Heart left ventricle (tissue), 16 donors: ENCODE measurements around the gene MSI2. TPM values are rescaled to one million over a fixed set of nuclear protein-coding genes. Genes with fewer than 3 reads are reported as not detected.

Source experiments
- ATAC-seq, 4 donors: fragments of 200-7000 bp; cut with Tn5 transposase; one replicate each; pipeline ENCODE4 v1.9.1; 2020 to 2022; ENCODE audit warnings: moderate library complexity in 4 of 4, mild to moderate bottlenecking in 3 of 4, moderate number of reproducible peaks in 1 of 4
- DNase-seq, 5 donors: peaks; one replicate each; pipeline ENCODE4 v3.0.0-alpha.2; 2020
- H3K27ac ChIP-seq, 12 donors: fragments of 200-600 bp; sonication (generic) in 4 of 12; one replicate each; pipeline versions ENCODE4 v1.5.0 to v1.8.0; 2016 to 2022; ENCODE audit warnings: mild to moderate bottlenecking in 2 of 12
- H3K27me3 ChIP-seq, 9 donors: fragments of 200-600 bp; sonication (generic) in 2 of 9; one replicate each; pipeline versions ENCODE4 v1.5.1 to v1.8.0; 2016 to 2022; ENCODE audit warnings: mild to moderate bottlenecking in 3 of 9
- H3K36me3 ChIP-seq, 9 donors: fragments of 200-600 bp; sonication (generic) in 2 of 9; one replicate each; pipeline versions ENCODE4 v1.5.0 to v1.8.0; 2018 to 2022; ENCODE audit warnings: mild to moderate bottlenecking in 2 of 9
- H3K4me1 ChIP-seq, 12 donors: fragments of 200-600 bp; sonication (generic) in 4 of 12; one replicate each; pipeline versions ENCODE4 v1.5.0 to v1.8.0; 2016 to 2022; ENCODE audit warnings: mild to moderate bottlenecking in 3 of 12
- H3K4me3 ChIP-seq, 12 donors: fragments of 200-600 bp; sonication (generic) in 4 of 12; one replicate each; pipeline versions ENCODE4 v1.5.0 to v1.8.0; 2017 to 2022; ENCODE audit warnings: mild to moderate bottlenecking in 9 of 12, moderate library complexity in 4 of 12
- H3K9me3 ChIP-seq, 12 donors: fragments of 200-600 bp; sonication (generic) in 4 of 12; one replicate each; pipeline versions ENCODE4 v1.5.0 to v1.8.0; 2016 to 2022; ENCODE audit warnings: mild to moderate bottlenecking in 1 of 12
- CTCF ChIP-seq, 12 donors: fragments of 200-600 bp; sonication (generic) in 4 of 12; IDR thresholded peaks; one replicate each; pipeline versions ENCODE4 v1.5.0 to v1.8.0; 2018 to 2022; ENCODE audit warnings: antibody characterized with exemption in 12 of 12, mild to moderate bottlenecking in 5 of 12
- POLR2A ChIP-seq, 2 donors: fragments of 450-650 bp; IDR thresholded peaks; one replicate each; pipeline ENCODE4 v1.6.1; 2017; ENCODE audit warnings: antibody characterized with exemption in 2 of 2, mild to moderate bottlenecking in 2 of 2, moderate library complexity in 2 of 2
- whole genome bisulfite sequencing, 4 donors: extraction: QIAGEN DNeasy Blood & Tissue Kit in 2 of 4; methylation state at CpG; one replicate each; pipeline versions ENCODE4 v1.1.5 to v1.1.7; 2013 to 2018; 5-methylcytosine and 5-hydroxymethylcytosine counted together
- intact Hi-C, 10 donors: fragments of 100-400 bp; cut with DNase I; formaldehyde crosslinking; loops; one replicate each; pipeline versions ENCODE4 v1.11.1 to v1.14.2; 2022
- polyA plus RNA-seq, 2 donors: library from polyadenylated mRNA; stranded (reverse); fragments of 200-250 nt; gene quantifications; one replicate each; pipeline ENCODE4 v1.2.3, GENCODE V29; 2013
- total RNA-seq, 9 donors: library from RNA; depleted of rRNA in 2 of 9; stranded (reverse); fragments of >200 nt in 2 of 9; fragmentation: NEBNext Ultra II Directional in 3 of 9; extraction: Animal tissue kit (Norgen Biotek cat#: 25700) in 3 of 9; gene quantifications; one replicate each; pipeline versions ENCODE4 v1.1.0 to v1.2.4, GENCODE V29; 2016 to 2023
- donor health status: ischemic (EF 13 %, LVEDD 7.1; RV severe dilation, severe dysfunction).
- donor health status: healthy with polysubstance abuse.
- donor health status: DM: no; HTN: yes; CAD: no.
- donor health status: DM: no; HTN: no; CAD: no.
- donor health status: ischemic (EF 25% LVEDD 6.9; RV normal size, moderate dysfunction).
- donor health status: ischemic (EF 25% LVEDD 5.7; RV mildly dilated, moderate dysfunction).
- donor health status: healthy.
- donor health status: DM: yes; HTN: yes; CAD: no.
- donor health status: ischemic (EF 35%, LVEDD 5.7; RV mildly dilated, moderate dysfunction).
- donor health status: nonischemic (EF 11% LVEDD 7.7; RV severe dilation, severe dysfunction).
- donor health status: DM: yes; HTN: yes; CAD: no.
- donor health status: PGD.
- donor health status: ischemic (EF 29% LVEDD 5.4; RV normal size, mild dysfunction).
- donor health status: nonischemic (EF 23%, LVEDD 6.1; RV moderate dilation, normal function).

MSI2 gene
- total and polyA plus RNA-seq, 11 donors: 35.9 to 120 (median 104) TPM

GRCh38 chr17:57532966-57533365, 276.6 kb downstream of the MSI2 start:
- DNase-seq (no peak), ATAC-seq (no peak)
- no peak overlapping the region for H3K27ac ChIP-seq
- H3K4me1 ChIP-seq: peaks cover under 1 to 45% (median 21%) of the 10 kb centered on the region in 12 donors
- H3K4me3 ChIP-seq: no peak overlapping the region
- TF ChIP-seq POLR2A (IDR thresholded peaks at IDR 0.05): no peak
- no peak for TF ChIP-seq CTCF (IDR thresholded peaks at IDR 0.05)
- 73 to 97% (median 79%) methylated on average over 4 to 5 of the region's 5 CpGs for WGBS, 4 donors
- H3K9me3 ChIP-seq: no peaks in the 10 kb centered on the region
- intact Hi-C loops: no loop called here
- H3K27me3 ChIP-seq: no peaks in the 10 kb centered on the region
- peaks cover 0 to 7% (median 0%) of the 10 kb centered on the region in 9 donors for H3K36me3 ChIP-seq

- TF ChIP-seq POLR2A (IDR thresholded peaks at IDR 0.05) (no peak), CTCF (IDR thresholded peaks at IDR 0.05) (no peak)
- peaks cover 5 to 48% (median 23%) of the 10 kb centered on the region in 12 donors for H3K4me1 ChIP-seq
- no peak overlapping the region for H3K4me3 ChIP-seq
- no peaks in the 10 kb centered on the region for H3K27me3 ChIP-seq
- peaks cover 0 to 7% (median 0%) of the 10 kb centered on the region in 9 donors for H3K36me3 ChIP-seq
- no peaks in the 10 kb centered on the region for H3K9me3 ChIP-seq
- H3K27ac ChIP-seq: no peak overlapping the region
- 82 to 94% (median 84%) methylated on average over 4 to 5 of the region's 5 CpGs for WGBS, 4 donors
- DNase-seq (no peak), ATAC-seq (no peak)
- intact Hi-C loops: no loop called here
These were observed 277.5 kb downstream of the MSI2 start for GRCh38 chr17:57533684-57534305.

- intact Hi-C loops: no loop called here
- Histone ChIP-seq H3K36me3 (peaks cover 0 to 7% (median 0%) of the 10 kb centered on the region in 9 donors), H3K4me1 (peaks cover 5 to 59% (median 31%) of the 10 kb centered on the region in 12 donors), H3K27me3 (no peaks in the 10 kb centered on the region), H3K27ac (peak overlapping the region in 1 of 12 donors; percentile 20), H3K4me3 (no peak overlapping the region), H3K9me3 (no peaks in the 10 kb centered on the region)
- WGBS, 4 donors: 59 to 86% (median 73%) methylated on average over 4 of the region's 4 CpGs
- TF ChIP-seq POLR2A (IDR thresholded peaks at IDR 0.05) (no peak), CTCF (IDR thresholded peaks at IDR 0.05) (no peak)
- DNase-seq (no peak), ATAC-seq (peak in 2 of 4 donors; percentile 13 to 31)
These were observed 278.5 kb downstream of the MSI2 start for GRCh38 chr17:57534863-57535248.

- 70 to 83% (median 79%) methylated on average over 6 of the region's 6 CpGs for WGBS, 4 donors
- Histone ChIP-seq H3K27me3 (no peaks in the 10 kb centered on the region), H3K9me3 (no peaks in the 10 kb centered on the region), H3K27ac (peak overlapping the region in 1 of 12 donors; percentile 20), H3K4me3 (no peak overlapping the region), H3K4me1 (peaks cover 5 to 59% (median 28%) of the 10 kb centered on the region in 12 donors), H3K36me3 (peaks cover 0 to 7% (median 0%) of the 10 kb centered on the region in 9 donors)
- ATAC-seq (peak in 3 of 4 donors; percentile 29 to 43 (median 38)), DNase-seq (peak in 2 of 5 donors; percentile 51 to 65)
- no peak for TF ChIP-seq POLR2A (IDR thresholded peaks at IDR 0.05)
- TF ChIP-seq CTCF (IDR thresholded peaks at IDR 0.05): no peak
- intact Hi-C loops: no loop called here
These were observed 279.1 kb downstream of the MSI2 start for GRCh38 chr17:57535249-57535966.
